Transverse colon (tissue), 4 donors: ENCODE results near the gene P2RX7.
A peak's percentile ranks its signal among the peaks of the same experiment; 100 is the strongest.

Source experiments
- CTCF ChIP-seq, 5 experiments: fragments of 200-600 bp in 3 of 5; fragments of 450-650 bp in 2 of 5; sonication (generic) in 3 of 5; IDR thresholded peaks; 1 replicate in 2 of 5; 2 replicates in 3 of 5; pipeline ENCODE4 v1.5.1; 2016 to 2017; ENCODE audit warnings: antibody characterized with exemption in 5 of 5, inconsistent platforms in 3 of 5, mild to moderate bottlenecking in 2 of 5, moderate library complexity in 1 of 5
- EP300 ChIP-seq: sonication (generic); formaldehyde crosslinking; IDR thresholded peaks from one replicate; pipeline ENCODE4 v1.6.1; 2017; ENCODE audit warnings: antibody characterized with exemption, low read depth
- POLR2A ChIP-seq: fragments of 450-650 bp; IDR thresholded peaks from one replicate; pipeline ENCODE4 v1.6.1; 2016; ENCODE audit warnings: antibody characterized with exemption, mild to moderate bottlenecking, moderate library complexity
- POLR2AphosphoS5 ChIP-seq, 3 donors: sonication (generic); formaldehyde crosslinking; IDR thresholded peaks; one replicate each; pipeline ENCODE4 v1.6.1; 2016; ENCODE audit warnings: antibody characterized with exemption in 3 of 3

GRCh38 chr12:121214166-121214777 is 81.6 kb downstream of the P2RX7 start:
- TF ChIP-seq CTCF (IDR thresholded peaks at IDR 0.05) (no peak), EP300 (no peak), POLR2A (peak; percentile 25), POLR2AphosphoS5 (IDR thresholded peaks at IDR 0.05) (no peak)
